AG08395 (cell line): ENCODE data around the gene GNL3.
"Not testable (repeated sequence)": the region's sequence is repeated elsewhere in the genome, so short reads cannot be mapped to it uniquely, and the experiment has no call there.

Experiments used
- DNase-seq: peaks from one replicate; pipeline ENCODE4 v3.0.0; 2012; ENCODE audit warnings: mixed read lengths, low spot score

GNL3 gene

GRCh38 chr3:52721002-52721729 lies 35.3 kb downstream of the GNL3 start:
- no peak for DNase-seq

GRCh38 chr3:52721730-52722008 lies 35.8 kb downstream of the GNL3 start:
- DNase-seq = no peak

- no peak for DNase-seq
These were observed 36.7 kb downstream of the GNL3 start for GRCh38 chr3:52722491-52722890.

- DNase-seq = no peak
These were observed 38.1 kb downstream of the GNL3 start for GRCh38 chr3:52723935-52724334.

GRCh38 chr3:52724511-52724910 lies 38.7 kb downstream of the GNL3 start:
- no peak for DNase-seq

GRCh38 chr3:52728753-52729152 lies 42.9 kb downstream of the GNL3 start:
- not testable (repeated sequence) for DNase-seq

- no peak for DNase-seq
These were observed 44.8 kb downstream of the GNL3 start for GRCh38 chr3:52730681-52731080.

GRCh38 chr3:52731590-52731989 lies 45.8 kb downstream of the GNL3 start:
- no peak for DNase-seq

- DNase-seq = no peak
These were observed 47.5 kb downstream of the GNL3 start for GRCh38 chr3:52733256-52733891.

GRCh38 chr3:52739730-52740129 lies 53.9 kb downstream of the GNL3 start:
- no peak for DNase-seq

- DNase-seq = peak; percentile 55
These were observed 56.7 kb downstream of the GNL3 start for GRCh38 chr3:52742418-52743041.

- DNase-seq = no peak
These were observed 57.3 kb downstream of the GNL3 start for GRCh38 chr3:52743152-52743551.

GRCh38 chr3:52743721-52744120 lies 57.9 kb downstream of the GNL3 start:
- no peak for DNase-seq
